H1 (cell line): Measurements from ENCODE around the gene TPO. TPM values are rescaled to one million over a fixed set of nuclear protein-coding genes. Genes with fewer than 3 reads are reported as not detected.

Experiments
- CTCF ChIA-PET: fragments of 300-600 bp; sonication (Branson Sonifier 250); formaldehyde crosslinking; loops from one replicate; lab custom pipeline; 2021; ENCODE audit not compliant: partially characterized antibody; lab: Charles Lee
- POLR2A ChIA-PET: fragments of 300-600 bp; sonication (Branson Sonifier 250); formaldehyde crosslinking; loops from one replicate; lab custom pipeline; 2021; ENCODE audit warnings: inconsistent platforms; ENCODE audit not compliant: partially characterized antibody; lab: Charles Lee
- DNase-seq, 2 experiments: peaks; one replicate each; pipeline versions ENCODE4 v3.0.0 to v3.0.0-alpha.2; 2010 to 2022; ENCODE audit warnings: low spot score in 2 of 2, low read depth in 1 of 2, mixed read lengths in 1 of 2
- FAIRE-seq: peaks from 2 replicates; lab custom pipeline; 2011; peaks lifted over from hg19 to GRCh38; lab: Jason Lieb, UNC
- H2AFZ ChIP-seq: 2 replicates; pipeline ENCODE4 v1.8.1; 2012; ENCODE audit warnings: low read length, inconsistent platforms
- H2AK5ac ChIP-seq: 2 replicates; pipeline ENCODE4 v1.6.1; 2013; ENCODE audit warnings: low read depth, low read length
- H2BK120ac ChIP-seq: replicated peaks from 2 replicates; pipeline ENCODE3; 2013; ENCODE audit warnings: low read depth, low read length, inconsistent platforms
- H2BK12ac ChIP-seq: 2 replicates; pipeline ENCODE4 v1.6.1; 2013; ENCODE audit warnings: low read depth, low read length
- H2BK15ac ChIP-seq: 2 replicates; pipeline ENCODE4 v1.6.1; 2013; ENCODE audit warnings: low read length
- H2BK20ac ChIP-seq: 2 replicates; pipeline ENCODE4 v1.6.1; 2013; ENCODE audit warnings: low read length
- H2BK5ac ChIP-seq: 2 replicates; pipeline ENCODE4 v1.6.1; 2013; ENCODE audit warnings: low read depth, low read length
- H3K14ac ChIP-seq: 2 replicates; pipeline ENCODE4 v1.6.1; 2013; ENCODE audit warnings: inconsistent platforms; ENCODE audit not compliant: insufficient read length
- H3K18ac ChIP-seq: 2 replicates; pipeline ENCODE4 v1.6.1; 2013; ENCODE audit warnings: low read length; ENCODE audit errors: extremely low read depth
- H3K23ac ChIP-seq: 2 replicates; pipeline ENCODE4 v1.6.1; 2013; ENCODE audit warnings: inconsistent platforms; ENCODE audit not compliant: insufficient read length
- H3K23me2 ChIP-seq: 2 replicates; pipeline ENCODE4 v1.6.1; 2013; ENCODE audit warnings: low read depth, low read length
- H3K27ac ChIP-seq: 2 replicates; pipeline ENCODE4 v1.6.1; 2011; ENCODE audit warnings: low read depth, low read length, inconsistent platforms
- H3K27me3 ChIP-seq, 4 experiments: replicated peaks in 1 of 4; 1 replicate in 1 of 4; 2 replicates in 3 of 4; pipeline versions ENCODE4 v1.6.1 to v1.8.1; 2011 to 2013; ENCODE audit warnings: low read length in 3 of 4, mild to moderate bottlenecking in 3 of 4, inconsistent platforms in 2 of 4, mixed read lengths in 2 of 4, moderate library complexity in 1 of 4; ENCODE audit not compliant: control insufficient read depth in 3 of 4, insufficient read depth in 3 of 4; ENCODE audit errors: extremely low read depth in 1 of 4
- H3K36me3 ChIP-seq, 4 experiments: 2 replicates each; pipeline versions ENCODE4 v1.6.1 to v1.8.1; 2011 to 2013; ENCODE audit warnings: mild to moderate bottlenecking in 4 of 4, low read length in 3 of 4, moderate library complexity in 2 of 4, control low read depth in 1 of 4, inconsistent platforms in 1 of 4; ENCODE audit not compliant: insufficient read depth in 4 of 4, control insufficient read depth in 2 of 4
- H3K4ac ChIP-seq: replicated peaks from 2 replicates; pipeline ENCODE3; 2013; ENCODE audit warnings: low read length, low read depth, mixed read lengths, inconsistent platforms; ENCODE audit not compliant: insufficient read length
- H3K4me1 ChIP-seq, 4 experiments: replicated peaks in 1 of 4; 1 replicate in 1 of 4; 2 replicates in 3 of 4; pipeline versions ENCODE4 v1.6.1 to v1.8.1; 2011 to 2013; ENCODE audit warnings: low read length in 3 of 4, inconsistent platforms in 2 of 4, mixed read lengths in 1 of 4; ENCODE audit not compliant: insufficient read depth in 4 of 4, control insufficient read depth in 3 of 4
- H3K4me2 ChIP-seq, 2 experiments: 2 replicates each; pipeline versions ENCODE4 v1.6.1 to v1.8.1; 2011 to 2013; ENCODE audit warnings: low read depth in 2 of 2, low read length in 2 of 2, control low read depth in 1 of 2, inconsistent platforms in 1 of 2, mild to moderate bottlenecking in 1 of 2; ENCODE audit not compliant: insufficient read depth in 1 of 2
- H3K4me3 ChIP-seq, 4 experiments: fragments of 200-600, 300-600 bp in 1 of 4; sonication (generic), shearing (Covaris generic), sonication (Bioruptor Twin) in 1 of 4; 2 replicates each; pipeline versions ENCODE4 v1.5.1 to v1.8.1; 2011 to 2016; ENCODE audit warnings: low read length in 4 of 4, low read depth in 3 of 4, control low read depth in 2 of 4, inconsistent platforms in 2 of 4, mild to moderate bottlenecking in 2 of 4, mixed read lengths in 1 of 4, moderate library complexity in 1 of 4; ENCODE audit not compliant: insufficient read depth in 2 of 4; ENCODE audit errors: extremely low read depth in 1 of 4
- H3K56ac ChIP-seq: replicated peaks from 2 replicates; pipeline ENCODE3; 2013; ENCODE audit warnings: low read depth, mild to moderate bottlenecking, mixed read lengths, low read length, inconsistent platforms; ENCODE audit not compliant: insufficient read length
- H3K79me1 ChIP-seq: 2 replicates; pipeline ENCODE4 v1.6.1; 2013; ENCODE audit warnings: low read depth, low read length, control low read depth
- H3K79me2 ChIP-seq, 2 experiments: 2 replicates each; pipeline versions ENCODE4 v1.6.1 to v1.8.1; 2012 to 2013; ENCODE audit warnings: low read length in 2 of 2, mild to moderate bottlenecking in 2 of 2, inconsistent platforms in 1 of 2; ENCODE audit not compliant: insufficient read depth in 2 of 2, control insufficient read depth in 1 of 2
- H3K9ac ChIP-seq, 4 experiments: replicated peaks in 1 of 4; 1 replicate in 1 of 4; 2 replicates in 3 of 4; pipeline versions ENCODE4 v1.6.1 to v1.8.1; 2011 to 2013; ENCODE audit warnings: low read depth in 3 of 4, low read length in 3 of 4, control low read depth in 2 of 4, mild to moderate bottlenecking in 2 of 4, moderate library complexity in 2 of 4, inconsistent platforms in 1 of 4; ENCODE audit errors: extremely low read depth in 1 of 4
- H3K9me3 ChIP-seq, 2 experiments: 2 replicates each; pipeline versions ENCODE4 v1.6.1 to v1.8.1; 2012 to 2013; ENCODE audit warnings: mild to moderate bottlenecking in 2 of 2, moderate library complexity in 2 of 2, control low read depth in 1 of 2, inconsistent platforms in 1 of 2, low read depth in 1 of 2, low read length in 1 of 2, mixed read lengths in 1 of 2; ENCODE audit not compliant: insufficient read depth in 2 of 2
- H4K20me1 ChIP-seq, 2 experiments: replicated peaks in 1 of 2; 2 replicates each; pipeline versions ENCODE3 to v1.8.1; 2011 to 2013; ENCODE audit warnings: inconsistent platforms in 2 of 2, low read length in 2 of 2, mild to moderate bottlenecking in 1 of 2; ENCODE audit not compliant: insufficient read depth in 2 of 2, control insufficient read depth in 1 of 2
- H4K5ac ChIP-seq: 2 replicates; pipeline ENCODE4 v1.6.1; 2013; ENCODE audit warnings: low read length, low read depth, mixed read lengths, inconsistent platforms; ENCODE audit not compliant: insufficient read length
- H4K8ac ChIP-seq: 2 replicates; pipeline ENCODE4 v1.8.0; 2013; ENCODE audit warnings: mild to moderate bottlenecking, moderate library complexity, low read length, inconsistent platforms; ENCODE audit not compliant: insufficient read depth; ENCODE audit errors: extremely low read depth
- H4K91ac ChIP-seq: replicated peaks from 2 replicates; pipeline ENCODE3; 2013; ENCODE audit warnings: low read length, mixed read lengths, inconsistent platforms; ENCODE audit not compliant: insufficient read length
- ATF2 ChIP-seq: IDR thresholded peaks from 2 replicates; pipeline ENCODE4 v1.6.1; 2012; ENCODE audit warnings: low read length, inconsistent platforms
- ATF3 ChIP-seq: IDR thresholded peaks from 2 replicates; pipeline ENCODE4 v1.6.1; 2011; ENCODE audit warnings: low read depth, mild to moderate bottlenecking, low read length; ENCODE audit not compliant: insufficient read depth
- BACH1 ChIP-seq: IDR thresholded peaks from 2 replicates; pipeline ENCODE4 v1.6.1; 2012; ENCODE audit warnings: low read length, improper control_type of control experiment
- BRCA1 ChIP-seq: IDR thresholded peaks from 2 replicates; pipeline ENCODE4 v1.6.1; 2012; ENCODE audit warnings: low read depth, low read length, improper control_type of control experiment
- CREB1 ChIP-seq: IDR thresholded peaks from 2 replicates; pipeline ENCODE4 v1.6.1; 2012; ENCODE audit warnings: inconsistent platforms
- E2F6 ChIP-seq: IDR thresholded peaks from 2 replicates; pipeline ENCODE4 v1.6.1; 2012; ENCODE audit warnings: inconsistent platforms
- GTF2F1 ChIP-seq: IDR thresholded peaks from 2 replicates; pipeline ENCODE4 v1.6.1; 2012; ENCODE audit warnings: low read depth, low read length, improper control_type of control experiment, borderline replicate concordance
- HDAC6 ChIP-seq: IDR thresholded peaks from one replicate; pipeline ENCODE4 v1.7.1; 2012; ENCODE audit warnings: low read depth, mild to moderate bottlenecking, inconsistent platforms, low read length, moderate library complexity
- KDM5A ChIP-seq: fragments of 200-600 bp; IDR thresholded peaks from 2 replicates; pipeline ENCODE4 v1.7.1; 2012; ENCODE audit warnings: mild to moderate bottlenecking, low read length, inconsistent platforms, mixed read lengths
- RFX5 ChIP-seq: IDR thresholded peaks from 2 replicates; pipeline ENCODE4 v1.6.1; 2011; ENCODE audit warnings: low read depth, low read length, improper control_type of control experiment, borderline replicate concordance
- SP2 ChIP-seq: IDR thresholded peaks from 2 replicates; pipeline ENCODE4 v1.6.1; 2012; ENCODE audit warnings: mild to moderate bottlenecking, low read length, inconsistent platforms
- SRF ChIP-seq: IDR thresholded peaks from 2 replicates; pipeline ENCODE4 v1.6.1; 2011; ENCODE audit warnings: mild to moderate bottlenecking, low read depth, low read length, moderate library complexity
- WGBS, 2 experiments: shearing (Covaris generic) in 1 of 2; methylation state at CpG; one replicate each; pipeline versions ENCODE4 v1.1.6 to v1.1.7; 2013 to 2015; ENCODE audit warnings: low lambda C conversion rate in 2 of 2, mixed read lengths in 2 of 2, inconsistent platforms in 1 of 2, low coverage in 1 of 2, missing lambda C conversion rate in 1 of 2; ENCODE audit not compliant: insufficient replicate concordance in 2 of 2, insufficient coverage in 1 of 2, insufficient read length in 1 of 2; ENCODE audit errors: extremely low coverage in 1 of 2, missing lambda C conversion rate in 1 of 2; 5-methylcytosine and 5-hydroxymethylcytosine counted together
- polyA plus RNA-seq, 7 experiments: library from polyadenylated mRNA; depleted of rRNA in 3 of 7; stranded (reverse) in 5 of 7; unstranded in 2 of 7; fragments of >200 nt in 5 of 7; fragments of 200-250 nt in 2 of 7; gene quantifications; 1 replicate in 5 of 7; 2 replicates in 1 of 7; 4 replicates in 1 of 7; pipeline versions ENCODE4 v1.2.1 to v1.2.3, GENCODE V29; 2011 to 2013; ENCODE audit warnings: missing spikeins in 2 of 7, mixed read lengths in 2 of 7
- total RNA-seq: library from RNA; stranded (reverse); fragmentation: NEBNext Ultra II Directional; extraction: Animal tissue kit (Norgen Biotek cat#: 25700); gene quantifications from 2 replicates; pipeline ENCODE4 v1.2.1, GENCODE V29; 2021

TPO gene
- total and polyA plus RNA-seq, 2 of the 8 experiments (the other 6 are each of a cell fraction or from before 2014, with no cell fraction given): not detected

- Histone ChIP-seq H4K20me1 (no peaks in the 10 kb centered on the region), H2BK5ac (no peak overlapping the region), H3K4me3 (no peak overlapping the region), H2BK20ac (no peak overlapping the region), H3K79me2 (no peaks in the 10 kb centered on the region), H3K14ac (no peak overlapping the region), H2AFZ (no peak overlapping the region), H3K36me3 (no peaks in the 10 kb centered on the region), H3K4me2 (no peak overlapping the region), H2AK5ac (no peak overlapping the region), H2BK120ac (no peak overlapping the region), H3K23ac (no peak overlapping the region), H3K4ac (no peak overlapping the region), H4K5ac (no peak overlapping the region), H3K27me3 (peaks cover 0 to 1% (median 0%) of the 10 kb centered on the region in 4 experiments; a peak in 2 of 7 replicates), H3K4me1 (no peaks in the 10 kb centered on the region; a peak in 2 of 7 replicates), H3K9me3 (no peaks in the 10 kb centered on the region; a peak in 1 of 4 replicates), H4K8ac (no peak overlapping the region), H3K56ac (no peak overlapping the region), H3K18ac (no peak overlapping the region), H2BK15ac (no peak overlapping the region), H3K27ac (no peak overlapping the region), H3K23me2 (peaks cover 6% of the 10 kb centered on the region; the same call in 1 of the 2 replicates), H4K91ac (no peak overlapping the region), H3K79me1 (no peaks in the 10 kb centered on the region), H2BK12ac (no peak overlapping the region), H3K9ac (no peak overlapping the region)
- DNase-seq: no peak
- ChIA-PET CTCF (interaction anchor here (1.2 kb wide), 1 partner anchor 9 kb away, joined by 3 read pairs; no protein-coding TSS in a partner anchor), POLR2A (no interaction called here)
- WGBS, 2 experiments: 84% methylated on average over 2 of the region's 2 CpGs; no CpG with 5 or more reads in 1 of the 2 experiments
- no peak for FAIRE-seq
- TF ChIP-seq GTF2F1 (no peak), SRF (no peak), ATF3 (no peak), HDAC6 (no peak), CREB1 (no peak), E2F6 (no peak), ATF2 (no peak), BACH1 (no peak), KDM5A (no peak), SP2 (no peak), RFX5 (no peak), BRCA1 (no peak)
These were observed 6.8 kb upstream of the TPO start for GRCh38 chr2:1406434-1406833.
